Erythroblast (primary cell): ENCODE data around the gene IGFBPL1.
A peak's percentile ranks its signal among the peaks of the same experiment; 100 is the strongest.

ENCODE experiments used
- DNase-seq, 2 experiments: peaks; one replicate each; lab custom pipeline; 2025; lab: John Stamatoyannopoulos, UW
- GATA1 ChIP-seq: IDR thresholded peaks from 2 replicates; pipeline ENCODE4 v1.6.1; 2011; ENCODE audit warnings: low read depth, mild to moderate bottlenecking, control low read depth, low read length, moderate library complexity
- POLR2A ChIP-seq: IDR thresholded peaks from 2 replicates; pipeline ENCODE4 v1.6.1; 2011; ENCODE audit warnings: mild to moderate bottlenecking, low read length

Gene IGFBPL1

GRCh38 chr9:38396371-38396671 is 27.9 kb downstream of the IGFBPL1 start:
- TF ChIP-seq POLR2A (no peak), GATA1 (no peak)
- DNase-seq: no peak

GRCh38 chr9:38395653-38396370 is 28.4 kb downstream of the IGFBPL1 start:
- DNase-seq: no peak
- TF ChIP-seq POLR2A: no peak
- TF ChIP-seq GATA1: no peak

GRCh38 chr9:38394416-38394815 is 29.8 kb downstream of the IGFBPL1 start:
- TF ChIP-seq GATA1: no peak
- TF ChIP-seq POLR2A: no peak
- no peak for DNase-seq

- peak; percentile 46 to 50 for DNase-seq
- TF ChIP-seq POLR2A (no peak), GATA1 (no peak)
Measured at GRCh38 chr9:38393128-38393796, 31.0 kb downstream of the IGFBPL1 start.

- peak; percentile 85 to 89 for DNase-seq
- TF ChIP-seq POLR2A: peak; percentile 54
- TF ChIP-seq GATA1: no peak
Measured at GRCh38 chr9:38392235-38393127, 31.8 kb downstream of the IGFBPL1 start, which contains the start of gene ALDH1B1. ALDH1B1 (plus strand) TSS chr9:38392702; CDS start chr9:38395749, 3,047 bp downstream.

GRCh38 chr9:38391278-38392118 is 32.8 kb downstream of the IGFBPL1 start:
- no peak for DNase-seq

GRCh38 chr9:38390851-38391250 is 33.4 kb downstream of the IGFBPL1 start:
- DNase-seq: no peak
- TF ChIP-seq GATA1 (no peak), POLR2A (no peak)

More at GRCh38 chr9:38391278-38392118, 32.8 kb downstream of the IGFBPL1 start:
- TF ChIP-seq POLR2A (no peak), GATA1 (no peak)

GRCh38 chr9:38390442-38390841 is 33.8 kb downstream of the IGFBPL1 start:
- TF ChIP-seq GATA1 (no peak), POLR2A (no peak)
- peak; percentile 22 to 50 for DNase-seq

- no peak for DNase-seq
- TF ChIP-seq POLR2A (no peak), GATA1 (no peak)
Measured at GRCh38 chr9:38389313-38389712, 34.9 kb downstream of the IGFBPL1 start.

- TF ChIP-seq GATA1 (no peak), POLR2A (no peak)
- DNase-seq: no peak
Measured at GRCh38 chr9:38388283-38389223, 35.7 kb downstream of the IGFBPL1 start.

GRCh38 chr9:38387751-38388150 is 36.5 kb downstream of the IGFBPL1 start:
- no peak for TF ChIP-seq POLR2A
- TF ChIP-seq GATA1: no peak
- no peak for DNase-seq

- TF ChIP-seq GATA1 (no peak), POLR2A (no peak)
- DNase-seq: no peak
Measured at GRCh38 chr9:38387066-38387465, 37.2 kb downstream of the IGFBPL1 start.

GRCh38 chr9:38386319-38386895 is 37.8 kb downstream of the IGFBPL1 start:
- DNase-seq: no peak
- no peak for TF ChIP-seq POLR2A
